DMS 273 (cell line): ENCODE data around the gene KIAA1671.
"Not testable (repeated sequence)": the region's sequence is repeated elsewhere in the genome, so short reads cannot be mapped to it uniquely, and the experiment has no call there.

ENCODE experiments used
- DNase-seq: peaks from one replicate; lab custom pipeline; 2025; ENCODE audit not compliant: unreplicated experiment; lab: John Stamatoyannopoulos, UW

KIAA1671 gene

DNA sequence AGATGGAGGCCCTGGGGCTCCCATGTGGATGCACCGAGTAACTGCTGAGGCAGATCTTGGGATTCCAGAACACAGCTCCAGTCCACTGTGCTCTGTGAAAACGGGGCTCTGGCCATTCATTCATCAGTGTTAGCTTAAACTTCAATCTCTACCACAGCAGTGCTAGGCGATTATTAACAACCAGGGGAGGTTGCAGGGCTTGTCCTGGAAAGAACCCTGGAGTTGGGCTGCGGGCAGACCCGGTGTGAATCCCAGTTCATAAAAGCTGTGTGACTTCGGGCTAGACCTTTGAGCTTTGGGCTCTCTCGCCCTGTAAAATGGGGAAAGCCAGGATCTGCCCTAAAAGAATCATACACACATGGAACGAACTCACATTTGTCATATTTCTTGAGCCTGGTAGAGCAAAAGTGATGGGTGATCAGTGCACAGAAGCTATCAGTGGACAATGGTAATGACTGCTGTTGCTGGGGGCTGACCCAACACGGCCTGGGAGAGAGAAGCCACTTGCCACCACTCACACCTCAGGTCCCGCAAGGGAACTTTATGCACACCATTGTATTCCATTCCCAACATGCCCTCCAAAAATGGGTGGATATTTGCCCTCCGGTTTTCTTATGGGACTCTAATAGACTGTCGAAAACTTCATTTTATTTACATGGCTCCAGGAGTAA lies 231.6 kb downstream of the KIAA1671 start:
- no peak for DNase-seq

- DNase-seq = no peak
Measured at GRCh38 chr22:25186140-25186539, 233.6 kb downstream of the KIAA1671 start.

DNA sequence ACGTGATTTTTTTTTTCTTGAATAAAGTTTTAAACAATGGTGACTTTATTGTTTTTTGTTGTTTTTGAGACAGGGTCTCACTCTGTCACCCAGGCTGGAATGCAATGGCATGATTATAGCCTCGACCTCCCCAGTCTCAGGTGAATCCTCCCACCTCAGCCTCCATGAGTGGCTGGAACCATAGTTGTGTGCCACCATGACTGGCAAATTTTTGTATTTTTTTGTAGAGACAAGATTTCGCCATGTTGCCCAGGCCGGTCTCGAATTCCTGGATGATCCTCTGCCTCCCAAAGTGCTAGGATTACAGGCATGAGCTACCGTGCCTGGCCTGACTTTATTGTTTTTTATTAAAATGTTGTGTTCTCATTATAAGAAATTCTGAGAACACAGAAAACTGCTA lies 235.0 kb downstream of the KIAA1671 start:
- no peak for DNase-seq

DNA sequence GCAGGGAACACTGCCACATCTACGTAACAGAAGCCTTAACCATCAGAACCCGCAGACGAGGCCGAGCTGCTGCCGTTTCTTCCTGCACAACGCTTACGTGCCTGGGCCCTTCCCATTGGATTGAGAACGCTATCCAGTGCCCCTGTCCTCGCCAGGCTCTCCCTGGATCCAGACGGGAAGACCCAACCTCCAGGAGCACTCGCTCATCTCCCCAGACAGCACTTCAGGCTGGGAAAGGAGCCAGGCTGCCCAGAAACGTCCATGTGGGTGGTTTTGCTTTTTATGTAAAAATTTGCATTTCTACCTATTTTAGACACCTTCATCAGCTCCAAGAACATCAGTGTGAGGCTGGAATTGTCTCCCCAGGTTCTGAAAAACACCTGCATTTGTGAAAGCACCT lies 239.9 kb downstream of the KIAA1671 start:
- DNase-seq = no peak

DNA sequence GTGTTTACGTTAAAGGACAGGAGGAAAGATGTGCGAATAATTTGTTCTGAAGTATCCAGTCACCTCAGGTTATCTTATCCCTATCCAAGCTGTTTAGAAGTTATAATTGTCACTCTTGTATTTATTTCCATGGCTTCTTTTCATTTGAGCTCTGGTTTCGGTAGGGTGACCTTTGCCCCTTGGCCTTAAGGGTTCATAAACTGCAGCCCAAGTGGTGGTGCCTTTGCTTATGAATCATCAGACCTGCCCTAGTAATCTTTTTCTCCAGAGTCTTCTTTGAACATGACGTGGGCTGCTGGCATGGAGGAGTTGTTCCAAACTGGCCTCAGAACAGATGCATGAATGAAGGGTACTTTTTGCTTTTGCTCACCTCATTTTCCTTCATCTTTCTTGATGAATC lies 240.6 kb downstream of the KIAA1671 start:
- DNase-seq = no peak

GRCh38 chr22:25193548-25193947 lies 241.0 kb downstream of the KIAA1671 start:
- peak; percentile 6 for DNase-seq

GRCh38 chr22:25196326-25196725 lies 243.8 kb downstream of the KIAA1671 start:
- no peak for DNase-seq

DNA sequence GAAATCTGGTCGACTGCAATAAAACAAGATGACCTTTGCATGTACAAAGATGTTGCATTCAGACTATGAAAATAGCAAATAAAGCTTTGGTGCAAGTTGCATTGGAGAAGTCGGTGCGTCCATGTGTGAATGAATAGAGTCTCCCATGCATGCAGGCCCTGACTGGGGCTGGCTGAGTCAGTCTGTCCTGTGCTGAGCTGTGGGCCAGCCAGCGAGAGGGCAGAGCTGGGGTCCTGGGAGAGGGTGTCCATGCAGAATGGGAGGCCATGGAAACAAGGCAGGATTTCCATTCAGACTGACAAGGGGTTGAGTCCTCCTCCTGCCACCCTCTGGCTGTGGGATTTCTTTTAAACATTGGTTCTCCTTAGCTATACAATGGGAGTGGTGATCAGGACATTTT lies 244.8 kb downstream of the KIAA1671 start:
- DNase-seq = no peak

DNA sequence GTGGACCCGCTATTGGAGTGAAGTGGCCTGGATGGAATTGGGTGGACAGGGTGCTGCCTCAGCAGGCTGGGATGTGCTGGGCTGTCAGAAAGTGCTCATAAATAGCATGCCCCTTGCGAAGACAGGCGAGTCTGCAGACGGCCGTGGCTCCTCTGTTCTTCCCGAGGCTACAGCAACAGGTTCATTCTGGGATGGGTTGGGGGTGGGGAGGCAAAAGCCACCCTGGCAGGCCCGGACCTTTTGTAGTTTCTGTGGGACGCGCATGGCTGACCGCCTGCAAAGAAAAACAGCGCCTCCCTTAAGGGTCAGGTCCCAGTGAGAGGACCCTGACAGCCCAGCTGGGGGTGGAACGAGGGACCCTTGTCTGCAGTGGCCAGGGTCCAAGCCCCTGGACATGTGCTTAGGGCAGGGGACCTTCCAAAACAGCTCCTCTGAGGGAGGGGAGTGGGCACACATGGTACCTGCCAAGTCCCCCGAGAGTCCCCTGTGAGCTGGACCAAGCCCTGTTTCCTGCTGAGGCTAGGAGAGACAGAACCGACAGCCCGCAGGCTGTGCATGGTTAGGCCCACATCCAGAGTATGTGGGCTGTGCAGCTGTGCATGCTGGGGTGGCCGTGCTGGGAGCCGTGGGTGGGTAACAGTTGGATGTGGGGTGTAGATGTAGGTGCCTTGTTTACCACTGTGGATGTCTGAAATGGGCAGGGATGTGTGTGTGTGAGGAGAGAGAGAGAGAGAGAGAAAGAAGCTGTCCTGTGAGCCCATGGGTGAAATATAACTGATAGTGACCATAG lies 247.4 kb downstream of the KIAA1671 start, which contains the start of gene CRYBB3:
CRYBB3 (plus strand) TSS at position 128 of the 790 bp plus-strand sequence. CDS start 1,539 bp downstream, outside the sequence.
- no peak for DNase-seq

GRCh38 chr22:25200967-25201366 lies 248.5 kb downstream of the KIAA1671 start:
- no peak for DNase-seq

DNA sequence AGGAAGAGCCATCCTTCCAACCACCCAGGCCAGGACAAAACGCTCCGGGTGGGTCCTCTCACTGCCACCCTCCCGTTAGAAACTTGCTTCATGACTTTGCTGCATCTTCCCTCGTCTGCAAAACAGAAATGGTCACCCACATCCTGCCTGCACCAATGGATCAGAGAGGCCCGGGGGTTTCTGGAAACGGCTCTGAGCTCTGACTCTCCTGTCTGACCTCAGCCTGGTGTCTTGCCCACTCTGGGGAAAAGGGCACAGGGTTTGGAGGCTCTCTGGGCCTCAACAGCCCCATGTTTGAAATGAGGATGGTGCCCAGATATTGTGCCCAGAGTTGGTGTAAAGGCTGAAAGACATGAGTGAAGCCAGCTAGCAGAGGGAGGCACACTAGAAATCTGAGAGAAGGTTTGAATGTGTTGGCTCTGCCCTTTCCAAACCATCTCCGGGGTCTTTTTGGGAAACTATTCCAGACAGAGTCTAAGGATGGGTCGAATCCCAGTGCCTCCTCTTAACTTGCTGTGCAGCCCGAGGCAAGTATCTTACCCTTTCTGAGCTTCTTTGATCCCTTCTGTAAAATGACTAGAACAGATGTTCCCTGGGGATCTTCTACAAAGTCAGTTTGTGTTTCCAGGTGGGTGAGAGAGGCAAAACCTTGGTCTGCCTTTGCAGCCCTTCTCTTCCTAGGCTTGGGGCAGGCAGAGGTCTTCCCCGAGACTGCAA lies 249.2 kb downstream of the KIAA1671 start:
- DNase-seq = no peak

GRCh38 chr22:25202290-25202921 lies 249.9 kb downstream of the KIAA1671 start:
- peak; percentile 76 for DNase-seq

DNA sequence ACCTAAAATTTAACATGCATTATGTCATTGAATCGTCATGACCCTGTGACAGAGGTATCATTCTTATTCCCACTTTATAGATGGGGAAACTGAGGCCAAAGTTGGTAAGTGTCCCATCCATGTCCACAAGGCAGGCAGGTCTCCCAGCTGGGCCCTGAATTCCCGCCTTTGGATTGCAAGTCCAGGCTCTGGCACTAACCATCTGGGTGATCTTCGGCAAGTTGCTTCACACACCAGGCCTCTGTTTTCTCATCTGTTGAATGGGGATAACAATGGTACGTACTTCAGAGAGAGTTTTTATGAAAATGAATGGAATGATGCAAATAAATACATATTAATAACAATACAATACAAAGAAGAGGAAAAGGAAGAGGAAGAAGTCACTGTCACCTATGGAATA lies 250.6 kb downstream of the KIAA1671 start:
- no peak for DNase-seq

- not testable (repeated sequence) for DNase-seq
Measured at GRCh38 chr22:25204547-25204946, 252.0 kb downstream of the KIAA1671 start.

DNA sequence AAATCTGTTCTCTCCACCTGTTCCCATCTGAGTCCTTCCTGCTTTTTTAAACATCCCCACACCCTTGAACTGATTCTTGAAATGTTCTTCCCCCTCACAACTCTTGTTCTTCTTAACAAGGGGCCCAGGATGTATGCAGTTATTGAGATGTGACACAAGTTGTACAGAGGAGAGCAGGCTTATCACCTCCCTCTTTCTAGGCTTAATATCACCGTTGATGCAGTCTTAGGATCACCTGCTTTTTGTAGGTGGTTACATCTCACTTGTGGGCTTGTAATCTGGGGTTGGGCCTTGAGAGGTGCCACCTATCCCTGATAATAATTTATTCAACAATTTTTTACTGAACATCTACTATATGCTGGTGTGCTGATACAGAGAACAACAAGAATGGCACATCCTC lies 253.3 kb downstream of the KIAA1671 start:
- DNase-seq = no peak

DNA sequence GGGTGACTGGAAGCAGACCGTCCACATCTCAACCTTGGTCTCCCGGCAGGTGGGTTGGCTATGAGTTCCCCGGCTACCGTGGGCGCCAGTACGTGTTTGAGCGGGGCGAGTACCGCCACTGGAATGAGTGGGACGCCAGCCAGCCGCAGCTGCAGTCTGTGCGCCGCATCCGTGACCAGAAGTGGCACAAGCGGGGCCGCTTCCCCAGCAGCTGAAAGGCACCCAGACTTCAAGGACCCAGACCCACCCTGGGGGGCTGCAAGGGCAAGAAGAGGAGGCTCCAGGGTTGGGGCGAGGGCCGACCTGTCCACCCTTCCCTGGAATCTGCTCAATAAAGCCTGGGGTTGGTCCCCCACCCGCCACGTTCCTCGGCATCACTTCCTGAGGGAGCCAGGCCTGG lies 254.5 kb downstream of the KIAA1671 start:
- no peak for DNase-seq

DNA sequence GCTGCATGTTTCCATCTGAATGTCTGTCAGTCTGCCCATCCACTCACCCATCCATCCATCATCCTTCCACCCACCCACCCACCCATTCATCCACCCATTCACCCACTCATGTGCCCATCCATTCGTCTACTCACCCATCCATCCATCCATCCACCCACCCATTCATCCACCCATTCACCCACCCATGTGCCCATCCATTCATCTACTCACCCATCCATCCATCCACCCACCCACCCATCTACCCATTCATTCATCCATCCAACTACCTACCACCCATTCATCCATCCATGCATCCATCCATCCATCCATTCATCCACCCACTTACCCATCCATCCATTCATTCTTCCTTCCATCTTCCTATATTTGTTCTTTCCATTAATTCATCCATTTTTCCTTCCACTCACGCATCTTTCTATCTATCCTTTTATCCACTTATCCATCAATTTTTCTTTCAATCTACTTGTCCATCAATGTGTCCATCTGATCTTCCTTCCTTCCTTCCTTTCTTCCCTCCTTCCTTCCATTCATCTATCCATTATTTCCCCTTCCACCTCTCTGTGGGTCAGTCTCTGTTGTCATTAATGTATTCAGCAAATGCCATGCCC lies 255.1 kb downstream of the KIAA1671 start:
- DNase-seq = no peak

- no peak for DNase-seq
Measured at GRCh38 chr22:25208328-25208727, 255.8 kb downstream of the KIAA1671 start.

DNA sequence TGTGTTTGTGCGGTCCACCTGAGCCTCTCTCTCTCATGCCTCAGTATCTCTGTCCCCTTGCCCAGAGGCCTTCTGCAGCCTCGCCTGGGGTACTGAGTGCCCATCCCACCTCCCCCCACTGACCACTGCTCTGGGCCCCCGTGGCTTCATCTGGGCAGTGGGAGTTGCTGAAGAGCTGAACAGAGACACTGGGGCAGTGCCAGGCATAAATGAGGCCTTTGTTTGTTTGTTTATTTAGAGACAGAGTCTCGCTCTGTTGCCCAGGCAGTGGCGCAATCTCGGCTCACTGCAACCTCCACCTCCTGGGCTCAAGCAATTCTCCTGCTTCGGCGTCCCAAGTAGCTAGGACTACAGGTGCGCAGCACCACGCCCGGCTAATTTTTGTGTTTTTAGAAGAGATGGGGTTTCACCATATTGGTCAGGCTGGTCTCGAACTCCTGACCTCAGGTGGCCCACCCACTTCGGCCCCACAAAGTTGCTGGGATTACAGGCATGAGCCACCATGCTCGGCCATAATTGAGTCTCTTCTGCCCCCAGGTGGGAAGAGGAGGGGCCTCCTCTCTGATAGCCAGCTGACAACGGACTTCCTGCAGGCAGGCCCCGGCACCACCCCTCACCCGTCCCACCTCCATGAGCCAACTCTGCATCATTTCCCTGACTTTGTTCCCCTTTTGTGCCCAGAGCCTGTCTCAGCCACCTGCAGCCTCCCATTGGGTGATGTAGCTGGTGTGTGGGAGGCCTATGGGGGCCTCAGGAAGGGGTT lies 256.4 kb downstream of the KIAA1671 start:
- no peak for DNase-seq

GRCh38 chr22:25210793-25211192 lies 258.3 kb downstream of the KIAA1671 start:
- DNase-seq = no peak
